MCF 10A (cell line): ENCODE measurements around the gene ITGB3BP. TPM values are rescaled to one million over a fixed set of nuclear protein-coding genes. Genes with fewer than 3 reads are reported as not detected.
A peak's percentile ranks its signal among the peaks of the same experiment; 100 is the strongest.

Experiments
- BruUV-seq: library from RNA; stranded (reverse); fragments of 400-500 nt; replicated peaks from 2 replicates; lab custom pipeline; 2021; lab: Mats Ljungman, UMichigan
- CTCF ChIA-PET: fragments of 300-600 bp; sonication (Branson Sonifier 250); formaldehyde crosslinking; extraction: SDS; loops from one replicate; lab custom pipeline; 2021; ENCODE audit warnings: antibody characterized with exemption, inconsistent platforms; lab: Yijun Ruan, JAX
- POLR2A ChIA-PET: fragments of 300-600, 350-650 bp; sonication (Branson Sonifier 250); formaldehyde crosslinking; extraction: SDS; loops from one replicate; lab custom pipeline; 2020; ENCODE audit warnings: antibody characterized with exemption, inconsistent platforms; lab: Yijun Ruan, JAX
- DNase-seq: peaks from one replicate; pipeline ENCODE4 v3.0.0-alpha.2; 2018; ENCODE audit not compliant: unreplicated experiment
- H3K27ac Mint-ChIP-seq: one replicate; pipeline ENCODE4 v1.8.0; 2022; ENCODE audit warnings: mild to moderate bottlenecking, low read depth, mixed read lengths; ENCODE audit not compliant: unreplicated experiment
- H3K27me3 Mint-ChIP-seq: one replicate; pipeline ENCODE4 v1.8.0; 2022; ENCODE audit warnings: mixed read lengths; ENCODE audit not compliant: insufficient read depth, unreplicated experiment
- H3K36me3 Mint-ChIP-seq: one replicate; pipeline ENCODE4 v1.8.0; 2022; ENCODE audit warnings: mild to moderate bottlenecking, moderate library complexity, mixed read lengths; ENCODE audit not compliant: insufficient read depth, unreplicated experiment
- H3K4me1 Mint-ChIP-seq: one replicate; pipeline ENCODE4 v1.8.0; 2022; ENCODE audit warnings: mixed read lengths; ENCODE audit not compliant: insufficient read depth, unreplicated experiment
- H3K4me3 Mint-ChIP-seq: one replicate; pipeline ENCODE4 v1.8.0; 2022; ENCODE audit warnings: mild to moderate bottlenecking, moderate library complexity, mixed read lengths; ENCODE audit not compliant: unreplicated experiment
- H3K9me3 Mint-ChIP-seq: one replicate; pipeline ENCODE4 v1.8.0; 2022; ENCODE audit warnings: mixed read lengths; ENCODE audit not compliant: unreplicated experiment
- intact Hi-C: fragments of 100-400 bp; cut with micrococcal nuclease; formaldehyde crosslinking; loops from 2 replicates; pipeline ENCODE4 v1.14.1; 2022
- total RNA-seq: library from RNA; stranded (reverse); gene quantifications from 2 replicates; pipeline ENCODE4 v1.2.3, GENCODE V29; 2022
- TF ChIP-seq, protein P1 (sequence below): fragments of 200-600 bp; IDR thresholded peaks from one replicate; pipeline ENCODE4 v1.8.0; 2022; ENCODE audit warnings: antibody characterized with exemption, mild to moderate bottlenecking; ENCODE audit not compliant: unreplicated experiment

The ITGB3BP gene
- total RNA-seq, 1 experiment from 2014 or later: 31.8 TPM

DNA sequence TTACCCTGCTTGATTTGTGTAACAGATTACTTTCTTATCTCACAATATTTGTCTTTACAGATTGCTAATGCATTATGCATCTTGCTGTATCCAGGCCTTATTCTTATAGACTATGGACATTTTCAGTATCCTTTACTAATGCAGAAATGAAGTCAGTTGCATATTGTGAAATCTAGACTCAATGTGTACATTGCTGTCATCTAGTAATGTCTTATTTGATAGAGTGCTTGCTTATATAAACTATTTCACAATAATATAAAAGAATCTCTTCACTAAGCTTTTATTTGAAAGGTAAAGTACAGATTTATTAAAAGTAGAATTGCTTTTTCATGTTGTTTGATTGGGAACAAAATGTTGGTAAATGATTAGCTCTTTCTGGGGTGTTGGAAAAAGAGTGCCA, 116.0 kb downstream of the ITGB3BP start:
- no peaks in the 10 kb centered on the region for H3K9me3 Mint-ChIP-seq
- DNase-seq: peak; percentile 22
- intact Hi-C loops: no loop called here
- H3K36me3 Mint-ChIP-seq: no peaks in the 10 kb centered on the region
- no peaks in the 10 kb centered on the region for H3K27me3 Mint-ChIP-seq
- BruUV-seq: no TSS peak
- POLR2A ChIA-PET: interaction anchor here (1.4 kb wide), 1 partner anchor 12 kb away, joined by 4 read pairs; no protein-coding TSS in a partner anchor
- TF ChIP-seq, protein P1, sequence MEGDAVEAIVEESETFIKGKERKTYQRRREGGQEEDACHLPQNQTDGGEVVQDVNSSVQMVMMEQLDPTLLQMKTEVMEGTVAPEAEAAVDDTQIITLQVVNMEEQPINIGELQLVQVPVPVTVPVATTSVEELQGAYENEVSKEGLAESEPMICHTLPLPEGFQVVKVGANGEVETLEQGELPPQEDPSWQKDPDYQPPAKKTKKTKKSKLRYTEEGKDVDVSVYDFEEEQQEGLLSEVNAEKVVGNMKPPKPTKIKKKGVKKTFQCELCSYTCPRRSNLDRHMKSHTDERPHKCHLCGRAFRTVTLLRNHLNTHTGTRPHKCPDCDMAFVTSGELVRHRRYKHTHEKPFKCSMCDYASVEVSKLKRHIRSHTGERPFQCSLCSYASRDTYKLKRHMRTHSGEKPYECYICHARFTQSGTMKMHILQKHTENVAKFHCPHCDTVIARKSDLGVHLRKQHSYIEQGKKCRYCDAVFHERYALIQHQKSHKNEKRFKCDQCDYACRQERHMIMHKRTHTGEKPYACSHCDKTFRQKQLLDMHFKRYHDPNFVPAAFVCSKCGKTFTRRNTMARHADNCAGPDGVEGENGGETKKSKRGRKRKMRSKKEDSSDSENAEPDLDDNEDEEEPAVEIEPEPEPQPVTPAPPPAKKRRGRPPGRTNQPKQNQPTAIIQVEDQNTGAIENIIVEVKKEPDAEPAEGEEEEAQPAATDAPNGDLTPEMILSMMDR: no peak
- no peak overlapping the region for H3K27ac Mint-ChIP-seq
- CTCF ChIA-PET: interaction anchor here (0.6 to 1.1 kb wide), 3 partner anchors 16 to 35 kb away, joined by 3 to 4 read pairs (median 3); no protein-coding TSS in a partner anchor
- H3K4me3 Mint-ChIP-seq: no peak overlapping the region
- no peaks in the 10 kb centered on the region for H3K4me1 Mint-ChIP-seq

DNA sequence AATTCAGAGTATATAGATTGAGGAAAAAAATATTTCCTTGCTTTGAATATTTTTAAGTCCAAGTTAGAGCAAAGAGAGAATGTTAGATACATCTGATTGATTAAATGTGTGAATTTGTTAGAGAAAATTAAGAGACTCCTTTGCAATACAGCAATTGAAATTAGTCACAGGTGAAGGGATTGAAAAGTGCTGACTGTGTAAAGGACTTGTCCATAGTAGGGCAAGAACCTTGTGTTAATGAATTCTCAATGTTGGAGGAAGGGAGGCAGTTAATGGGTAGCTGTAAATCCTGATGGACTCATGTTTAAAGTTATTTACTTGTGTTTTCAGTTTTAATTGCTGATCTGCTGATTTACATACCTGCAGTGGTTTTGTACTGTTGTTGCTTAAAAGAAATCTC, 117.0 kb downstream of the ITGB3BP start:
- no peaks in the 10 kb centered on the region for H3K4me1 Mint-ChIP-seq

DNA sequence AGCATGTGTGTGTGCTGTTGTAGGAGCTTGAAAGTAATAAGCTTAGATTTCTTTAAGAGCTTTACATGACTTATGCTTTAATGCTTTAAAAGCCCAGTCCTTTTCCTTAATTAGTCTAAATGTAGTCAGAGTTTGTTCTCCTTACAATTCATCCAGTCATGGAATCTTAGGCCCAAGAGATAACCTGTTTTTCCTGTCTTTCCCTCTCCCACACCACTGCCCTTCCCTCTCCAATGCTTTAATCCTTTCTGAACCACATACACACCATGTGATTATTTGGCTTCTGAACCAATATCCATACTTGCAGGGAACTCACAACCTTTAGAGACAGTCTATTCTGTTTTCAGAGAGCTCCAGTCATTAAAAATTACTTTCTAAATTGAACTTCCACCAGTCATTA, 118.0 kb downstream of the ITGB3BP start:
- BruUV-seq: no TSS peak
- DNase-seq: no peak
- no peaks in the 10 kb centered on the region for H3K27me3 Mint-ChIP-seq

More for the DNA sequence above, 117.0 kb downstream of the ITGB3BP start:
- Mint-ChIP-seq H3K36me3 (no peaks in the 10 kb centered on the region), H3K27ac (no peak overlapping the region), H3K9me3 (no peaks in the 10 kb centered on the region), H3K4me3 (no peak overlapping the region), H3K27me3 (no peaks in the 10 kb centered on the region)
- CTCF ChIA-PET: interaction anchor here (0.6 to 1.2 kb wide), 3 partner anchors 17 to 36 kb away, joined by 3 to 4 read pairs (median 4); no protein-coding TSS in a partner anchor
- no TSS peak for BruUV-seq
- intact Hi-C loops: no loop called here
- TF ChIP-seq, protein P1: no peak
- POLR2A ChIA-PET: interaction anchor here (0.6 kb wide), 1 partner anchor 45 kb away, joined by 3 read pairs; no protein-coding TSS in a partner anchor
- no peak for DNase-seq

DNA sequence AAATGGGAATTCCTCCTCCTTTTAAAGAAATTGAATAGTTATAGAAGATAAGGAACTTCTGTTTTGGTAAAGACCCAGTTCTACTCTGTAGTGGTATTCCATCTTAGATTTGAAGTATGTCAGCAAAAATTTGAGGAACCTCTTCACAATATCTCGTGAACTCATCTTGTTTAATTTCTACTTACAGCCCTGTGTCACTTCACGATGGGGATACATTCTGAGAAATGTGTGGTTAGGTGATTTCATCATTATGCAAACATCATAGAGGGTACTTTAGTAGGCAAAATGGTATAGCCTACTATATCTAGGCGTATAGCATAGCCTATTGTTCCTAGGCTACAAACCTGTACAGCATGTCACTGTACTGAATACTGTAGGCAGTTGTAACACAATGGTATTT, 119.6 kb downstream of the ITGB3BP start:
- Mint-ChIP-seq H3K9me3 (no peaks in the 10 kb centered on the region), H3K4me1 (no peaks in the 10 kb centered on the region), H3K4me3 (no peak overlapping the region), H3K36me3 (peaks cover 6% of the 10 kb centered on the region), H3K27ac (no peak overlapping the region), H3K27me3 (no peaks in the 10 kb centered on the region)
- ChIA-PET CTCF (no interaction called here), POLR2A (interaction anchor here (1.3 kb wide), 1 partner anchor 15 kb away, joined by 3 read pairs; no protein-coding TSS in a partner anchor)
- intact Hi-C loops: no loop called here
- BruUV-seq: no TSS peak
- TF ChIP-seq, protein P1: no peak
- DNase-seq: no peak

More for the DNA sequence above, 118.0 kb downstream of the ITGB3BP start:
- ChIA-PET CTCF (interaction anchor here (0.8 to 1.0 kb wide), 2 partner anchors 37 to 70 kb away, joined by 4 to 5 read pairs; no protein-coding TSS in a partner anchor), POLR2A (interaction anchor here (0.5 to 1.3 kb wide), 5 partner anchors 14 to 133 kb away, joined by 3 to 4 read pairs (median 3); no protein-coding TSS in a partner anchor)
- no peak overlapping the region for H3K4me3 Mint-ChIP-seq
- H3K27ac Mint-ChIP-seq: no peak overlapping the region
- TF ChIP-seq, protein P1: no peak
- no peaks in the 10 kb centered on the region for H3K9me3 Mint-ChIP-seq
- H3K36me3 Mint-ChIP-seq: no peaks in the 10 kb centered on the region
- no peaks in the 10 kb centered on the region for H3K4me1 Mint-ChIP-seq
- intact Hi-C loops: no loop called here
